CD4-positive, alpha-beta T cell treated with Interleukin-17A for 4 hours (primary cell): ENCODE data around the gene GNB2.
"Not testable (repeated sequence)": the region's sequence is repeated elsewhere in the genome, so short reads cannot be mapped to it uniquely, and the experiment has no call there.

Source experiments
- DNase-seq: peaks from one replicate; pipeline ENCODE4 v3.0.0-alpha.2; 2020; ENCODE audit warnings: mixed read lengths

GNB2 gene

GRCh38 chr7:100673302-100673941 lies at the start of gene GNB2:
GNB2 (plus strand) TSS chr7:100673740; CDS start chr7:100676266, 2,526 bp downstream.
- DNase-seq: peak; percentile 99

DNA sequence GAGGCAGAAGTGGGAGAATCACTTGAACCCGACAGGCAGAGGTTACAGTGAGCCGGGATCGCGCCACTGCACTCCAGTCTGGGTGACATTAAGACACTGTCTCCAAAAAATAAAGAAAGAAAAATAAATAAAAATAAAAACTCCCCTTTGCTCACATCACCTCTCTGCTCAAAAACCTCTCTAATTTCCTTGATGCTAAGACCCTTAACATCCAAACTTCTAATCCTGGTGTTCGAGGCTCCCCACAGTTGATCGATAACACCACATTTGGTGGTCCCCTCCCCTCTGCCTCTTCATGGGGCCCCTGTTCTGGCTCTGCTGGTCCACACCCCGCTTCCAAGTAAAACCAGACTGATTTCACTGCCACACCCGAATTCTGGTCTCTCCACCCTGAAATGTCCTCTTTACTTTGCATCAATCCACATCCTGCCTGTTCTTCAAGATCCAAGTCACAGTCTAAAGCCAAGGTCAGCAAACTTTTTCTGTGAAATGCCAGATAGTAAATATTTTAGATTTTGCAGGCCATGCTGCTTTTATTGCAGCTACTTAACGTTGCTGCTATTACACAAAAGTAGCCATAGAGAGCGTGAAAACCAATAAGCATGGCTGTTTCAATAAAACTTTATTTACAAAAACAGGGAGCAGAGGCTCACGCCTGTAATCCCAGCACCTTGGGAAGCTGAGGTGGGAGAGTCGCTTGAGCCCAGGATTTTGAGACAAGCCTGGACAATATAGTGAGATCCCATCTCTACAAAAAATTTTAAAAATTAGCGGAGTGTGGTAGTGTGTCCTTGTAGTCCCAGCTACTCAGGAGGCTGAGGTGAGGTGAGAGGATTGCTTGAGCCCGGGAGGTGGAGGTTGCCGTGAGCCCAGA lies 49.4 kb upstream of the GNB2 start:
- DNase-seq: no peak

GRCh38 chr7:100626055-100626454 lies 47.5 kb upstream of the GNB2 start:
- DNase-seq: no peak

DNA sequence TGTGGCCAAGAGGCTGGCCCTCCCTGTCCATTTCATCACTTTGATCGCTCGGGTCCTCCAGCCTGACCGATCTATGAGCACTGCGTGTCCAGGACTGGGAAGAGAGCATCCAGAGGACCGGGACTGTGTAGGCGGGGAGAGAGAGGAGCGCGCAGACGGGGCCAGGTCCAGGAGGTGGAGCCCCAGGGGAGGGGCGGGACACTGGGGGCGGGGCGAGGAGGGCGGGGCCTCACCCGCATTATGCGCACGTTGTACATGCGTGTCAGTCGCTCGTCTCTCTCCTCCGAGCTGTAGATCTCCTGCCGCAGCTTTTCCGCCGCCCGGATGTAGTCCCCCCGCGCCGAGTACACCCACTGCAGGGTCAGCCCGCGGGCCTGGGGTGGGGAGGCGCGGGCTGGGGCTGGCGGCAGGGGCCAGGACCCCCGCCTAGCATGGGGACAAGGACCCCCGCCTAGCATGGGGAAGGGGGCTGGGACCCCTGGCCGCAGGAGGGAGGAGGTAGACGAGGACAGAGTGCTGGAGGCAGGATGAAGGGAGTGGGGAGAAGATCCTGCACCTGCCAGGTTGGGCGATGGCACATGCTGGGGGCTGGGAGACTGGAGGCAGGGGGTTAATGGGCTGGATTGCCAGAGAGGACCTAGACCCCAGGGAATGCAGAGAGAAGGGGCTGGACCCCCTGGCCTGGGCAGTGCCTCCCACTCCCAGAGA lies 46.9 kb upstream of the GNB2 start:
- peak; percentile 95 for DNase-seq

- DNase-seq: no peak
Observed at GRCh38 chr7:100627238-100627549, 46.3 kb upstream of the GNB2 start.

- peak; percentile 39 for DNase-seq
Observed at GRCh38 chr7:100629117-100629716, 44.3 kb upstream of the GNB2 start.

- no peak for DNase-seq
Observed at GRCh38 chr7:100630066-100630465, 43.5 kb upstream of the GNB2 start.

DNA sequence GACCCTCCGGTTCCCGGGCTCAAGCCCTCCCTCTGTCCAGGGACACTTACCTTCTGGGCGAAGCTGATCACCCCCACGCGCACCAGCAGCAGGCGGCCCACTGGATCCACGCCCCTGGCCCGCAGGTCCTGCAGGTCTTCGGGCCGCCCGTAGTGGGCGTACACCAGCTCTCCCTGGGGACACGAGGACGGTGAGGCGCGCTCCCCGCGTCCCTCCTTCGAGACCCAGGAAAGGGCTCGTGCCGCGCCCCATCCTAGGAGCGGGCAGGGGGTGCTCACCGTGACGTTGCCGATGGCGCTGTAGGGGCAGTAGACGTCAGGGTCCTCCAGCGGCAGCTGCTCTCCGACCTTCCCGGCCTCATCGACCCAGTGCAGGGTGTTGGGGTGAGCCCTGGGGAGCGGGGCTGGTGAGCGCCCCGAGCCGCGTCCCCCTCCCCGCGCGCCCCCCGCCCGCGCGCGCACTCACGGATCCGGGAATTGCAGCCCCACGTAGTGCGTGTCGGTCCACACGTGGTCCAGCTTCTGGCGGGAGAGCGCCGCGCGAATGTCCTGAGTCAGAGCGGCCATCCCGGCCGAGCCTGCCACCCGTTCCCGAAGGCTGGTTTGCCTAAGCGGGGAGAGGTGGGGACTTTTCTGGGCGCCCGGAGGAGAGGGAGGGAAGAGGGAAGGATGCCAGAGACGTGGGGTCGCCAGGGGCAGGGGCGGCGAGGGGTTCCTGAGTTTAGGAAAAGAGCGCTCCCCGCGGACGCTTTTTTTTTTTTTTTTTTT lies 40.4 kb upstream of the GNB2 start:
- DNase-seq: peak; percentile 74

- DNase-seq: no peak
Observed at GRCh38 chr7:100639995-100640516, 33.5 kb upstream of the GNB2 start.

DNA sequence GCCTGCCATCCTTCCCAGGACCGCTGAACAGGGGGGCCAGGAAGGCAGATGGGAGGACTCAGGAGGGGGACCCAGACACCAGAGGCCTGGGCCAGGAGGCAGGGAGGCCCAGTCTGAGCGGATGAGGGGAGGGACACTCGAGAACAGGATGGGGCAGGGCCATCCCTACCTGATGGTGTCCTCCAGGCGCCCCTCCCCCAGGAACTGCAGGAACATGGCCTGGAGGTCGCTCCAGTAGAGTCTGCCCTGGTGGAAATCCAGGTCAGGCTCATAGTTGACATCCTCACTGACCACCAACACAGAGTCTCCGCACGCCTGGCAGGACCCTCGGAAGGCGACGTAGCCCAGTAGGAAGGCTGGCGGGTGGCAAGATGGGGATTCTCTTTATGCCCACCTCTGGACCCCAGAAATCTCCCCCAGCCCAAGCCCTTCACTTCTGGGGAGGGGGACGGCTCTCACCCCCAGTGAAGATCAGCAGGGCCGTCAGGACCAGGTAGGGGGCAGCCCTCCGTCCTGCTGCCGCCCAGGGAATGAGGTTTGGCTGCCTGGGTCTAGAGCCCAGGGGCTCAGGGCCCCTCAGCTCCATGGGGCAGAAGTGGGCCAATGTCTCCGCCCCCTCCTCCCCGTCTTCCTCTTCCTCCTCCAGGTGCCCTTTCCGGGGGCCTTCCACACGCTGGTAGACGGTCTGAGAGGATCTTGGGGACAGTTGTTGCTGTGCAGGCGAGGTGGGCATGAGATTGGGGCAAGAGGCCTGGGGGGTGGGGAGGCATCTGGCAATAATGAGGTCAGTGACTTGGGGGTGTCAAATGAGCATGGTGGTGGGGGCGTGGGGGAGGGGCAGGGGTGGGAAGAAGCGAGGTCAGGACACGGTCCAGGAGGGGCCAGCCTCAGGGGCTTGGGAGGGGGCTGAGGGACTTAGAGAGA lies 32.8 kb upstream of the GNB2 start:
- DNase-seq: no peak

GRCh38 chr7:100641463-100641859 lies 32.1 kb upstream of the GNB2 start, which contains the start of gene TFR2:
TFR2 (minus strand) TSS chr7:100641552; CDS start chr7:100641509, 43 bp downstream.
- no peak for DNase-seq

GRCh38 chr7:100641860-100642533 lies 31.5 kb upstream of the GNB2 start:
- DNase-seq: no peak

GRCh38 chr7:100642534-100642907 lies 31.0 kb upstream of the GNB2 start:
- DNase-seq: peak; percentile 38

- no peak for DNase-seq
Observed at GRCh38 chr7:100649826-100650565, 23.5 kb upstream of the GNB2 start.

DNA sequence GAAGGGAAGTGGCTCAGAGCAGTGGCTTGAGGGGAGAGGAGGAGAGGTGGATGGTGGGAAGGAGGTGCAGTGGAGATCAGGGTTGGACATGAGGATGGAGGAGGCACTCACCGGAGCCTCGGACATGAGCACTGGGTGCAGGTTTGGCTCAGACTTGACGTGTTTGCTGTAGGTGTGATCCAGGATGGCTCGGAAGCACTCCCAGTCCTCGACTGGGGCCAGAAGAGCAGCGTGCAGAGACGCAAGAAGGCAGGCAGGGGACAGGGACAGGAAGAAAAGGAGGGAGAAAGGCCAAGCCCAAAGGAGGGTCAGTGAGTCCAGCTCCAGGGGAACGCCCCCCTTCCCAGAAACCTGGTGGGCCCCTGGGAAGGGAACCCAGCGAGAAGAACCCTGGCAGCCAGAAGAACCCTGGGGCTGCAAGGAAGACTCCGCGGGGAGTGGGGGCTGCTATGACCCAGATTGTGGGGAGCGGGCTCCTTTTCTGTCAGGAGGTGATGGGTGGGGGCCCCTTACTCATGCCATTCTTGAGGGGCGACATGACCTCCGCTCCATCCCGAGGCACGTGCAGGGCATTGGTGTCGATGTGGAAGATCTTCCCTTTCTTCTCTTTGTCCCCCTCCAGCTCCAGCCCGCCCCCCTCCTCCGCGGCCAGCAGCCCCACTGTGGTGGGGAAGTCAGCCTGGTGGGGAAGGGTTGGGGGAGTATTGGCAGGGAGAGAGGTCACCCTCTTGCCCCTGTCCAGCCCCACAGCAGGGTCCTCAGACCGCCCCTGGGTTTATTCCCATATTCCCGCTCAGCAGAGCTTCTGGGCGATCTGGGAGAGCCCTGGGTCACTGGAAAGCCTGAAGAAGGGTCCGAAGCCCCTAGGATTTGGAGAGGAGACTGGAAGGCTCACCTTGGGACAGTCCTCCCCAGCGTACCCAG lies 18.4 kb upstream of the GNB2 start:
- DNase-seq: no peak

DNA sequence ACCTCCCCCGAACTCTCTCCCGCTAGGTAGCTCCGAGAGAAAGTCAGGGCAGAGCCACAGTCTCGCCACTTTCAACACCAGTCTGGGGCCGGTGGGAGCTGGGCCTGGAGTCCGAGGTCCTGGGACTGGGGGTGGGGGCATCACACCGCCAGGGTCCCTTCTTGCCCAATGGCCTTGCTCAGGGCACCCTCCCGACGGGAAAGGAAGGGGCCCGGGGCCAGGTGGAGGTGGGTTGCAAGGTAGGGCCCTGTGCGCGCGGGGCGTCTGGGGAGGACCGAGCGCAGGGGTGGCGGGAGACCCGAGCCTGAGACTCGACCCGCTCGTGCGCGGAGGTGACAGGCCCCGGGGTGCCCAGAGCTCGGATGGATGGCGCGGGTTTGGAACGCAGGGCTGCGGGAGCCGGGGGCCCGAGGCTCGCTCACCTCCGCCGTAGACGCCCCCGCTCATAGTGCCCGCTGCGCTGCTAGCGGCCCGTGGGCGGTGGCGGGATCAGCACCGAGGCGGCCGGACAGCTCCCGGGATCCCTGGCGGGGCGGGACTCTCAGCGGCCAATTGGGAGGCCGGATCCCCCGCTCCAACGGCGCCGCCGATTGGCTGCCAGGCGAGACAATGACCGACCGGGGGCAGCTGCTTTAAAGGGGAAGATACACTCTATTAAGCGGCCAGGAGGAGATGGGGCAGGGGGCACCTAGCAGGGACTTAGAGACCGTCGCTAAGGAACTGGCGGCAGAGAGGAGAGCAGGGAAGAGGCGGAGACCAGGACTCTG lies 17.4 kb upstream of the GNB2 start, which contains the start of gene ACTL6B:
Gene ACTL6B, minus strand, starts transcription at position 541 of the 767 bp plus-strand sequence. Its CDS starts 94 bp downstream, at position 447.
- peak; percentile 58 for DNase-seq

DNA sequence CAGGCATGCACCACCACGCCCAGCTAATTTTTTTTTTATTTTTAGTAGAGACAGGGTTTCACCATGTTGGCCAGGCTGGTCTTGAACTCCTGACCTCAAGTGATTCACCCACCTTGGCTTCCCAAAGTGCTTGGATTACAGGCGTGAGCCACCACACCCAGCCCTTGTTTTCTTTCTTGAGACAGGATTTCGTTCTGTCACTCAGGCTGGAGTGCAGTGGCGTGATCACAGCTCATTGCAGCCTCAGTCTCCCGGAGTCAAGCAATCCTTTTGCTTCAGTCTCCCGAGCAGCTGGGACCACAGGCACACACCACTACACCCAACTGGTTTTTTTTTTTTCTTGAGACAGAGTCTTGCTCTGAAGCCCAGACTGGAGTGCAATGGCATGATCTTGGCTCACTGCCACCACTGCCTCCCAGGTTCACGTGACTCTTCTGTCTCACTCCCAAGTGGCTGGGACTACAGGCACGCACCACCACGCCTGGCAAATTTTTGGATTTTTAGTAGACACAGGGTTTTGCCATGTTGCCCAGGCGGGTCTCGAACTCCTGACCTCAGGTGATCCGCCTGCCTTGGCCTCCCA lies 11.3 kb upstream of the GNB2 start:
- DNase-seq: not testable (repeated sequence)
